Coronary artery (tissue), 2 donors: ENCODE data around the gene GPR183.

ENCODE experiments used
- DNase-seq: peaks from one replicate; pipeline ENCODE4 v3.0.0-alpha.2; 2017; ENCODE audit warnings: low spot score
- H3K27ac ChIP-seq, 2 donors: fragments of 200-600 bp; sonication (generic); one replicate each; pipeline ENCODE4 v1.5.1; 2016 to 2019
- H3K4me3 ChIP-seq: fragments of 200-600 bp; sonication (generic); 2 replicates; pipeline ENCODE4 v1.5.1; 2016; ENCODE audit warnings: mild to moderate bottlenecking, moderate library complexity
- TF ChIP-seq, protein P1 (sequence below): fragments of 200-600 bp; sonication (generic); IDR thresholded peaks from one replicate; pipeline ENCODE4 v1.5.1; 2019; ENCODE audit warnings: antibody characterized with exemption

GPR183 gene

DNA sequence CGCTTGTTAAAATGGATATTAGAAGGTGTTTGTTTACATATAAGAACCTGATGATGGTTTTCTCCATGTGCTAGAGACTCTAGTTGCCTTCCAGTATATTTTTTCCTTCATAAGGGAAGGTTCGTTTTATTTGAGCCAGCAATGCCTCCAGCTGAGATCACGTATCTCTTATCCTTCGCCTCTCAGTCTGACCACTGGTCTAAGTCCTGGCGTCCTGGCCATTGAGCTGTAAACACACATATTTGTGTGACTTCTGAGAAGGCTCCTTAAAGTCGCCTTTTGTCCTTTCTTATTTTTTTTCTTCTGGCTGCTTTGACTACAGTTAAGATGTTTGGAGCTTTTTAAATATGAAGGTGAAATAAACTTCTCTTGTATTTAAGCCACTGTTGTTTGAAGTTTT is 23.7 kb upstream of the GPR183 start:
- TF ChIP-seq, protein P1, sequence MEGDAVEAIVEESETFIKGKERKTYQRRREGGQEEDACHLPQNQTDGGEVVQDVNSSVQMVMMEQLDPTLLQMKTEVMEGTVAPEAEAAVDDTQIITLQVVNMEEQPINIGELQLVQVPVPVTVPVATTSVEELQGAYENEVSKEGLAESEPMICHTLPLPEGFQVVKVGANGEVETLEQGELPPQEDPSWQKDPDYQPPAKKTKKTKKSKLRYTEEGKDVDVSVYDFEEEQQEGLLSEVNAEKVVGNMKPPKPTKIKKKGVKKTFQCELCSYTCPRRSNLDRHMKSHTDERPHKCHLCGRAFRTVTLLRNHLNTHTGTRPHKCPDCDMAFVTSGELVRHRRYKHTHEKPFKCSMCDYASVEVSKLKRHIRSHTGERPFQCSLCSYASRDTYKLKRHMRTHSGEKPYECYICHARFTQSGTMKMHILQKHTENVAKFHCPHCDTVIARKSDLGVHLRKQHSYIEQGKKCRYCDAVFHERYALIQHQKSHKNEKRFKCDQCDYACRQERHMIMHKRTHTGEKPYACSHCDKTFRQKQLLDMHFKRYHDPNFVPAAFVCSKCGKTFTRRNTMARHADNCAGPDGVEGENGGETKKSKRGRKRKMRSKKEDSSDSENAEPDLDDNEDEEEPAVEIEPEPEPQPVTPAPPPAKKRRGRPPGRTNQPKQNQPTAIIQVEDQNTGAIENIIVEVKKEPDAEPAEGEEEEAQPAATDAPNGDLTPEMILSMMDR, result no peak
- DNase-seq, result no peak
- H3K27ac ChIP-seq, result no peak overlapping the region
- no peak overlapping the region for H3K4me3 ChIP-seq

DNA sequence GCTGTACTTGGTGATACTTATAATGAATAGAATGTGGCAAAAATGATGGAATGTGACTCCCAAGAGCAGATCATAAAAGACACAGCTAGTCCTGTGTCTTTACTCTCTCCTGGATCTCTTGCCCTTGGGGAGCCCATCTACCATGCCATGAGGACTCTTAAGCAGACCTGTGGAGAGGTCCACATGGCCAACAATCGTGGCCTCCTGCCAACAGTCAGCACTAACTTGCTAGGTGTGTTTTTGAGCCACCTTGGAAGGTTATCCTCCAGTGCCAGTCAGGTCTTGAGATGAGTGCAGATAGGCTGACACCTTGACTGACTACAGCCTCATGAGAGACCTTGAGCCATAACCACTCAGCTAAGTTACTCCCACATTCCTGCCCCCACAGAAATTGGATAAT is 22.3 kb upstream of the GPR183 start:
- no peak for DNase-seq
- no peak overlapping the region for H3K4me3 ChIP-seq
- H3K27ac ChIP-seq, result no peak overlapping the region
- TF ChIP-seq, protein P1, result no peak

DNA sequence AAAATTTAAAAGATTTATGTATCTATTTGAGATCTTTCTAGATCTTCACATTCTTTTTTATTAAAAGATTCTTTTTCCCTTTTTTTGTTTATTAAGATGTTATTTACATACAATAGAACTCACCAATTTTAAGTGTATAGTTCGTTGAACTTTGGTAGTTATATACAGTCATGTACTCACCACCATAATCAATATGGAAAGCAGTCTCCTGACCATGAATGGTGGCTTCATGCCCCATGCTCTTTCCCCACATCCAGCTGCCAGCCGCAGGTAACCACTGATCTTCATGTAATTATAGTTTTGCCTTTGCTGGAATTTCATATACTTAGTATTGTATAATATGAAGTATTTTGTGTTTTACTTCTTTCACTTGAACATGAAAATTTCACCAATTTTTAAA is 20.6 kb upstream of the GPR183 start:
- no peak overlapping the region for H3K27ac ChIP-seq
- H3K4me3 ChIP-seq, result no peak overlapping the region
- no peak for DNase-seq
- TF ChIP-seq, protein P1, result no peak

DNA sequence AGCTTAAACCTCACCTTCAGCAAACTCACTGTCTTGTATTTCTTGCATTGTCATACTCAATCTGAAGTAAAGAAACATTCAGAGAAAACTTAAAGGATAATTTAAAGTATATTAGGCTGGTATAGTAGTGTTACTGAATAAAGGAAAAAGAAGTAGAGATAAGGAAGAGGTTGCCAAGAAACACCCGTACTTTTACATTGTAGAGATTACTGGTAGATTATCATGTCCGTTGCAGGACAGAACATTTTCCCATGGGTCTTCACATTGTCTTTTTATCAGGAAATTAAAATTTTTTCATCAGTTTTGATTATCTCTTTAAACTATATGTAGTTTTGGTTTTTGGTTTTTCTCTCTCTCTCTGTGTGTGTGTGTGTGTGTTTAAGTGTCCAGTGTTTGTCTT is 19.9 kb upstream of the GPR183 start:
- no peak for DNase-seq
- TF ChIP-seq, protein P1, result no peak
- H3K4me3 ChIP-seq, result no peak overlapping the region
- H3K27ac ChIP-seq, result no peak overlapping the region

DNA sequence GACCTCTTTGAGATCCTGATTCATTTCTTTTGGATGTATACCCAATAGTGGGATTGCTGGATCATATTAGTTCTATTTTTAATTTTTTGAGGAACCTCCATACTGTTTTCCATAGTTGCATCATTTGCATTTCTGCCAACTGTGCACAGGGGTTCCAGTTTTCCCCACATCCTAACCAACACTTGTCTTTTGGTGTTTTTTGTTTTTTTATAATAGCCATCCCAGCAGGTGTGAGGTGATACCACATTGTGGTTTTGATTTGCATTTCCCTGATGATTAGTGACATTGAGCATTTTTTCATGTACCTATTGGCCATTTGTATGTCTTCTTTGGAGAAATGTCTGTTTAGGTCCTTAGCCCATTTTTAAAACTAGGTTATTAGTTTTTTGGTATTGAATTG is 18.8 kb upstream of the GPR183 start:
- TF ChIP-seq, protein P1, result no peak
- DNase-seq, result no peak
- no peak overlapping the region for H3K27ac ChIP-seq
- no peak overlapping the region for H3K4me3 ChIP-seq

DNA sequence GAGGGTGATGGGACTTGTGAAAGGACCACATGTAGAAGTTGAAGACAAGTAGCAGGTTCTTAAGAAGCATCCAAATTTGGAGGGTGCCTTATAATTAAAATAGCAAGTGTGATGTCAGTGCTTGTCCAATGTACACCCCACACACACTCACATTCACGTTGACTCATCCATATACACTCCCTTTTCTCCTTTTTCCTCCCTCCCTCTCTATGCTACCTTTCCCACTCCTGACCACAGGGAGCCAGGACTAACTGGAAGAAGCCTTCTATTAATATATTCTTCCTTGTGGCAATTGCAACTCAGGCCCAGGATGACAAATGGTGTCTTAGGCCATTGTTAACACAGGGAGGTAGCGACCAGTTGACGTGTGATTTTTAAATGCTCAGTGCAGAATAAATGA is 16.3 kb upstream of the GPR183 start:
- TF ChIP-seq, protein P1, result no peak
- Histone ChIP-seq H3K4me3 (no peak overlapping the region), H3K27ac (no peak overlapping the region)
- DNase-seq, result no peak

DNA sequence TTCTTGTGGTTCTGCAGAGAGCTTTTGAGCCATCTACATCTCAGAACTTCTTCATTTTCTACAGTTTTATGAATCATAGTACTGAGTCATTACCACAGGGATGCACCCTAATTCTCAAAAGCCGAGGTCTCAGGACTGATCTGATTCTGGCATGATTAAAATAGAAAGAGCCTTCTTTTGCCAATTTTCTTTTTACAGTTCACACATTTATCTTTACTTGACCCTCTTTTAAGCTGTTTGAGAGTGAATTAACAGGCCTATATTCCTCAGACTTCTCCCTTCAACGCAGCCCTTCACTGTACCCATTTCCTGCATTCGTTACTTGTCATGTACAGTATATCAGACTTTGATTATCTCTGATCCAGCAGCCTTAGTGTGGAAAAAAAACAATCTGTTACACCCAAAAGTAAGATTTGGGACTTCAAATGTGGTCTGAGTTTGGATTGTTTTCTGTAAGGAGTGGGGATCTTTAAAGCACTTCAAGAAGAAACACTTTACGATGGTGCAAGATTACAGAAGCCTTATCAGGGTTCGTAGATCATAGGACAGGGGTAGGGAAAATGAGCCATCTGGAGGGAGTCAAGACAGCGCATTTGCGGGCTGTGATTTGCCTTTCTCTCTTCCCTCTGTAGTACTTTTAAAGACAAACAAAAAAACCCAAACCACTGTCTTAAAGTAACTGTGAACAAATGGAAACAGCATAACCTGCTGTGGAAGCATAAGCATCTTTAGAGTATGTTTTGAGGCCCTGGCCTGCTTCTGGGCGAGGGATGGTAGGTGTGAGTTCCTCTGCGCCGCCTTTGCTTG is 15.3 kb upstream of the GPR183 start:
- H3K4me3 ChIP-seq, result no peak overlapping the region
- DNase-seq, result no peak
- TF ChIP-seq, protein P1, result no peak
- H3K27ac ChIP-seq, result peak overlapping the region in 1 of 2 donors; percentile 68
